GM18907 (cell line): Measurements from ENCODE around the gene OAS2.
"Not testable (repeated sequence)": the region's sequence is repeated elsewhere in the genome, so short reads cannot be mapped to it uniquely, and the experiment has no call there.

ENCODE experiments used
- ATAC-seq: cut with Tn5 transposase; IDR thresholded peaks from one replicate; pipeline ENCODE4 v1.9.1; 2021; ENCODE audit warnings: mild to moderate bottlenecking, moderate library complexity; ENCODE audit not compliant: unreplicated experiment

OAS2 gene

GRCh38 chr12:112979041-112979680 is 842 bp downstream of the OAS2 start:
- ATAC-seq: no peak

- ATAC-seq: no peak
These were observed 2.3 kb downstream of the OAS2 start for GRCh38 chr12:112980491-112981158.

- no peak for ATAC-seq
These were observed 7.4 kb downstream of the OAS2 start for GRCh38 chr12:112985642-112986290.

- no peak for ATAC-seq
These were observed 8.0 kb downstream of the OAS2 start for GRCh38 chr12:112986291-112986800.

- ATAC-seq: no peak
These were observed 9.2 kb downstream of the OAS2 start for GRCh38 chr12:112987561-112987960.

GRCh38 chr12:112988224-112988623 is 9.9 kb downstream of the OAS2 start:
- ATAC-seq: no peak

- ATAC-seq: not testable (repeated sequence)
These were observed 10.6 kb downstream of the OAS2 start for GRCh38 chr12:112988823-112989385.

- ATAC-seq: no peak
These were observed 11.5 kb downstream of the OAS2 start for GRCh38 chr12:112989806-112990205.

- no peak for ATAC-seq
These were observed 14.5 kb downstream of the OAS2 start for GRCh38 chr12:112992541-112993398.

- ATAC-seq: no peak
These were observed 16.7 kb downstream of the OAS2 start for GRCh38 chr12:112995008-112995407.

GRCh38 chr12:112996501-112996900 is 18.2 kb downstream of the OAS2 start:
- no peak for ATAC-seq

- ATAC-seq: no peak
These were observed 19.2 kb downstream of the OAS2 start for GRCh38 chr12:112997506-112997905.

GRCh38 chr12:112998987-112999767 is 20.9 kb downstream of the OAS2 start:
- ATAC-seq: peak; percentile 86

GRCh38 chr12:113000433-113000832 is 22.1 kb downstream of the OAS2 start:
- no peak for ATAC-seq

GRCh38 chr12:113002155-113002554 is 23.8 kb downstream of the OAS2 start:
- ATAC-seq: no peak

- no peak for ATAC-seq
These were observed 24.4 kb downstream of the OAS2 start for GRCh38 chr12:113002676-113003075.

GRCh38 chr12:113003636-113004035 is 25.3 kb downstream of the OAS2 start:
- ATAC-seq: no peak

- no peak for ATAC-seq
These were observed 27.4 kb downstream of the OAS2 start for GRCh38 chr12:113005762-113006161.

- no peak for ATAC-seq
These were observed 27.9 kb downstream of the OAS2 start for GRCh38 chr12:113006206-113006605.

GRCh38 chr12:113006641-113007040 is 28.3 kb downstream of the OAS2 start:
- no peak for ATAC-seq
